ENCODE data around the gene HIGD1B.

GRCh38 chr17:44877121-44877520 is 29.4 kb downstream of the HIGD1B start:
- no peak for TF ChIP-seq POLR2A (IDR thresholded peaks at IDR 0.05; ENCODE audit: low read depth, low read length)
- TF ChIP-seq, protein P1, sequence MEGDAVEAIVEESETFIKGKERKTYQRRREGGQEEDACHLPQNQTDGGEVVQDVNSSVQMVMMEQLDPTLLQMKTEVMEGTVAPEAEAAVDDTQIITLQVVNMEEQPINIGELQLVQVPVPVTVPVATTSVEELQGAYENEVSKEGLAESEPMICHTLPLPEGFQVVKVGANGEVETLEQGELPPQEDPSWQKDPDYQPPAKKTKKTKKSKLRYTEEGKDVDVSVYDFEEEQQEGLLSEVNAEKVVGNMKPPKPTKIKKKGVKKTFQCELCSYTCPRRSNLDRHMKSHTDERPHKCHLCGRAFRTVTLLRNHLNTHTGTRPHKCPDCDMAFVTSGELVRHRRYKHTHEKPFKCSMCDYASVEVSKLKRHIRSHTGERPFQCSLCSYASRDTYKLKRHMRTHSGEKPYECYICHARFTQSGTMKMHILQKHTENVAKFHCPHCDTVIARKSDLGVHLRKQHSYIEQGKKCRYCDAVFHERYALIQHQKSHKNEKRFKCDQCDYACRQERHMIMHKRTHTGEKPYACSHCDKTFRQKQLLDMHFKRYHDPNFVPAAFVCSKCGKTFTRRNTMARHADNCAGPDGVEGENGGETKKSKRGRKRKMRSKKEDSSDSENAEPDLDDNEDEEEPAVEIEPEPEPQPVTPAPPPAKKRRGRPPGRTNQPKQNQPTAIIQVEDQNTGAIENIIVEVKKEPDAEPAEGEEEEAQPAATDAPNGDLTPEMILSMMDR (IDR thresholded peaks at IDR 0.05; ENCODE audit: extremely low read depth in 1 of 2, insufficient read depth in 1 of 2, low read depth in 1 of 2, low read length in 2 of 2) = no peak
